IMR-90 (cell line): ENCODE data around the gene PPARG. TPM values are rescaled to one million over a fixed set of nuclear protein-coding genes. Genes with fewer than 3 reads are reported as not detected.

Experiments used
- ATAC-seq: fragments of 200-7000 bp; cut with Tn5 transposase; 2 replicates; pipeline ENCODE4 v1.9.1; 2020; ENCODE audit warnings: low read depth, mild to moderate bottlenecking, moderate library complexity
- BruUV-seq: library from RNA; stranded (reverse); fragments of 400-500 nt; replicated peaks from 2 replicates; lab custom pipeline; 2021; lab: Mats Ljungman, UMichigan
- CTCF ChIA-PET: fragments of 300-600 bp; formaldehyde crosslinking; extraction: SDS; loops from one replicate; lab custom pipeline; 2021; ENCODE audit warnings: antibody characterized with exemption; lab: Yijun Ruan, JAX
- POLR2A ChIA-PET: fragments of 300-600 bp; sonication (Branson Sonifier 250); formaldehyde crosslinking; loops from one replicate; lab custom pipeline; 2022; ENCODE audit warnings: antibody characterized with exemption; ENCODE audit not compliant: unreplicated experiment; lab: Charles Lee
- DNase-seq: peaks from one replicate; pipeline ENCODE4 v3.0.0; 2013
- H2AFZ ChIP-seq: replicated peaks from 2 replicates; pipeline ENCODE3; 2013; ENCODE audit warnings: low read length, mild to moderate bottlenecking; ENCODE audit not compliant: poor library complexity
- H2AK5ac ChIP-seq: 2 replicates; pipeline ENCODE4 v1.6.1; 2013; ENCODE audit warnings: low read depth, low read length, inconsistent platforms
- H2AK9ac ChIP-seq: replicated peaks from 2 replicates; pipeline ENCODE3; 2013; ENCODE audit warnings: mild to moderate bottlenecking, low read depth, low read length, moderate library complexity; ENCODE audit not compliant: poor library complexity
- H2BK120ac ChIP-seq: 2 replicates; pipeline ENCODE4 v1.6.1; 2013; ENCODE audit warnings: low read depth, low read length, inconsistent platforms
- H2BK15ac ChIP-seq: 3 replicates; pipeline ENCODE4 v1.6.1; 2013; ENCODE audit warnings: low read depth, low read length, inconsistent platforms
- H2BK20ac ChIP-seq: 2 replicates; pipeline ENCODE4 v1.6.1; 2013; ENCODE audit warnings: low read depth, mild to moderate bottlenecking, inconsistent platforms, low read length, moderate library complexity
- H2BK5ac ChIP-seq: 2 replicates; pipeline ENCODE4 v1.6.1; 2013; ENCODE audit warnings: mild to moderate bottlenecking, low read depth, low read length, inconsistent platforms; ENCODE audit not compliant: poor library complexity, severe bottlenecking
- H3K14ac ChIP-seq: replicated peaks from 2 replicates; pipeline ENCODE4 v1.6.1; 2013; ENCODE audit warnings: low read depth, low read length, inconsistent platforms
- H3K18ac ChIP-seq: 2 replicates; pipeline ENCODE4 v1.6.1; 2013; ENCODE audit warnings: low read depth, low read length, control low read depth
- H3K23ac ChIP-seq: 2 replicates; pipeline ENCODE4 v1.6.1; 2013; ENCODE audit warnings: low read depth, low read length, inconsistent platforms
- H3K27ac ChIP-seq: 2 replicates; pipeline ENCODE4 v1.5.1; 2013; ENCODE audit warnings: mild to moderate bottlenecking, control low read depth, low read length; ENCODE audit not compliant: insufficient read depth
- H3K27me3 ChIP-seq: 2 replicates; pipeline ENCODE4 v1.6.1; 2013; ENCODE audit warnings: low read length; ENCODE audit not compliant: control insufficient read depth, insufficient read depth
- H3K36me3 ChIP-seq: 2 replicates; pipeline ENCODE4 v1.6.1; 2013; ENCODE audit warnings: low read length, mixed read lengths; ENCODE audit not compliant: control insufficient read depth, insufficient read depth
- H3K4ac ChIP-seq: 2 replicates; pipeline ENCODE4 v1.6.1; 2013; ENCODE audit warnings: low read depth, low read length, inconsistent platforms
- H3K4me1 ChIP-seq: 2 replicates; pipeline ENCODE4 v1.6.1; 2013; ENCODE audit warnings: low read length, mixed read lengths; ENCODE audit not compliant: control insufficient read depth, insufficient read depth
- H3K4me2 ChIP-seq: 2 replicates; pipeline ENCODE4 v1.6.1; 2013; ENCODE audit warnings: low read depth, mild to moderate bottlenecking, control low read depth, low read length, moderate library complexity
- H3K4me3 ChIP-seq: 2 replicates; pipeline ENCODE4 v1.5.1; 2013; ENCODE audit warnings: low read depth, mild to moderate bottlenecking, control low read depth, low read length, moderate library complexity; ENCODE audit not compliant: insufficient read depth
- H3K56ac ChIP-seq: 2 replicates; pipeline ENCODE4 v1.6.1; 2013; ENCODE audit warnings: low read length, inconsistent platforms; ENCODE audit not compliant: insufficient read depth; ENCODE audit errors: extremely low read depth
- H3K79me1 ChIP-seq, 2 experiments: 2 replicates each; pipeline ENCODE4 v1.6.1; 2013; ENCODE audit warnings: low read length in 2 of 2, inconsistent platforms in 1 of 2, low read depth in 1 of 2
- H3K9ac ChIP-seq: 2 replicates; pipeline ENCODE4 v1.6.1; 2013; ENCODE audit warnings: low read depth, low read length, control low read depth
- H3K9me1 ChIP-seq: 2 replicates; pipeline ENCODE4 v1.6.1; 2013; ENCODE audit warnings: low read length, inconsistent platforms; ENCODE audit not compliant: insufficient read depth
- H3K9me3 ChIP-seq: 2 replicates; pipeline ENCODE4 v1.6.1; 2013; ENCODE audit warnings: low read length; ENCODE audit not compliant: control insufficient read depth, insufficient read depth
- H4K20me1 ChIP-seq: 2 replicates; pipeline ENCODE4 v1.6.1; 2013; ENCODE audit warnings: low read length, inconsistent platforms; ENCODE audit not compliant: insufficient read depth
- H4K5ac ChIP-seq: 2 replicates; pipeline ENCODE4 v1.6.1; 2013; ENCODE audit warnings: mild to moderate bottlenecking, low read depth, low read length, control low read depth
- H4K8ac ChIP-seq, 2 experiments: 2 replicates each; pipeline ENCODE4 v1.6.1; 2013; ENCODE audit warnings: low read depth in 2 of 2, low read length in 2 of 2, control low read depth in 1 of 2, inconsistent platforms in 1 of 2
- H4K91ac ChIP-seq: 2 replicates; pipeline ENCODE4 v1.6.1; 2013; ENCODE audit warnings: low read depth, low read length, inconsistent platforms; ENCODE audit not compliant: insufficient read depth
- CEBPB ChIP-seq: IDR thresholded peaks from 2 replicates; pipeline ENCODE4 v1.6.1; 2012; ENCODE audit warnings: low read depth, low read length, improper control_type of control experiment
- CHD1 ChIP-seq: IDR thresholded peaks from 2 replicates; pipeline ENCODE4 v1.6.1; 2012; ENCODE audit warnings: low read depth, low read length, improper control_type of control experiment
- MAFK ChIP-seq: IDR thresholded peaks from 2 replicates; pipeline ENCODE4 v1.6.1; 2012; ENCODE audit warnings: low read depth, low read length, improper control_type of control experiment
- NFE2L2 ChIP-seq: fragments of 150-350 bp; IDR thresholded peaks from 2 replicates; pipeline ENCODE4 v1.6.1; 2016; ENCODE audit warnings: low read depth, mild to moderate bottlenecking, low read length
- SMC3 ChIP-seq: fragments of 150-350 bp; IDR thresholded peaks from 2 replicates; pipeline ENCODE4 v1.6.1; 2016; ENCODE audit warnings: low read depth, mild to moderate bottlenecking, antibody characterized with exemption, low read length, moderate library complexity
- WGBS, 2 experiments: methylation state at CpG; one replicate each; pipeline versions ENCODE4 v1.1.5 to v1.1.7; 2013; ENCODE audit warnings: missing lambda C conversion rate in 2 of 2; ENCODE audit not compliant: insufficient read length in 1 of 2; ENCODE audit errors: extremely low coverage in 2 of 2; 5-methylcytosine and 5-hydroxymethylcytosine counted together
- dilution Hi-C: fragments of 300-500 bp; cut with HindIII; formaldehyde crosslinking; loops from one replicate; pipeline ENCODE4 v1.14.3; 2018; ENCODE audit warnings: low sequenced_read_pairs; ENCODE audit not compliant: unreplicated experiment
- in situ Hi-C: fragments of 300-500 bp; cut with MboI; formaldehyde crosslinking; loops from 3 replicates; pipeline ENCODE4 v1.14.3; 2019; ENCODE audit warnings: low sequenced_read_pairs, inconsistent platforms, mixed read lengths
- intact Hi-C: fragments of 100-400 bp; cut with micrococcal nuclease; formaldehyde crosslinking; loops from 2 replicates; pipeline ENCODE4 v1.10.0; 2022
- polyA plus RNA-seq, 3 experiments: library from polyadenylated mRNA; depleted of rRNA; stranded (reverse); fragments of >200 nt; gene quantifications; 2 replicates each; pipeline ENCODE4 v1.2.3, GENCODE V29; 2012; ENCODE audit warnings: low replicate concordance in 1 of 3
- total RNA-seq: library from RNA; depleted of rRNA; stranded (reverse); fragments of >200 nt; gene quantifications from 2 replicates; pipeline ENCODE4 v1.2.3, GENCODE V29; 2012

Gene PPARG
- total and polyA plus RNA-seq, 2 of the 4 experiments (the other 2 are of a cell fraction), result 11.2 to 23.8 TPM

- dilution Hi-C loops, result no loop called here
- Histone ChIP-seq H3K56ac (no peak overlapping the region), H2AK5ac (no peak overlapping the region), H2AFZ (no peak overlapping the region), H3K18ac (no peak overlapping the region), H3K27me3 (peaks cover 1% of the 10 kb centered on the region; the same call in 1 of the 2 replicates), H3K14ac (no peak overlapping the region), H3K79me1 (no peaks in the 10 kb centered on the region), H3K9me1 (no peaks in the 10 kb centered on the region), H3K27ac (no peak overlapping the region), H2BK5ac (no peak overlapping the region), H4K91ac (no peak overlapping the region), H2BK120ac (no peak overlapping the region), H2BK20ac (no peak overlapping the region), H3K23ac (no peak overlapping the region), H4K20me1 (no peaks in the 10 kb centered on the region), H3K36me3 (no peaks in the 10 kb centered on the region), H2BK15ac (no peak overlapping the region), H3K4ac (no peak overlapping the region), H4K8ac (no peak overlapping the region), H3K4me2 (no peak overlapping the region), H2AK9ac (no peak overlapping the region), H3K4me1 (no peaks in the 10 kb centered on the region; the same call in 1 of the 2 replicates), H3K9me3 (no peaks in the 10 kb centered on the region), H3K4me3 (no peak overlapping the region), H3K9ac (no peak overlapping the region), H4K5ac (no peak overlapping the region)
- TF ChIP-seq NFE2L2 (no peak), MAFK (no peak), CEBPB (no peak), CHD1 (no peak), SMC3 (no peak)
- ChIA-PET POLR2A (no interaction called here), CTCF (interaction anchor here (0.6 kb wide), 1 partner anchor 220 kb away, joined by 4 read pairs; no protein-coding TSS in a partner anchor)
- DNase-seq, result no peak
- intact Hi-C loops, result no loop called here
- ATAC-seq, result no peak
- in situ Hi-C loops, result no loop called here
- no CpG with 5 or more reads among the region's 2 CpGs for WGBS, 2 experiments
- BruUV-seq, result no TSS peak
These were observed 33.5 kb upstream of the PPARG start for GRCh38 chr3:12255393-12255792.
